ENCODE measurements around the gene LMNTD2. TPM values are rescaled to one million over a fixed set of nuclear protein-coding genes. Genes with fewer than 3 reads are reported as not detected.

The LMNTD2 gene
- total RNA-seq, 2 donors from 2014 or later: 8.5 to 13.3 TPM

DNA sequence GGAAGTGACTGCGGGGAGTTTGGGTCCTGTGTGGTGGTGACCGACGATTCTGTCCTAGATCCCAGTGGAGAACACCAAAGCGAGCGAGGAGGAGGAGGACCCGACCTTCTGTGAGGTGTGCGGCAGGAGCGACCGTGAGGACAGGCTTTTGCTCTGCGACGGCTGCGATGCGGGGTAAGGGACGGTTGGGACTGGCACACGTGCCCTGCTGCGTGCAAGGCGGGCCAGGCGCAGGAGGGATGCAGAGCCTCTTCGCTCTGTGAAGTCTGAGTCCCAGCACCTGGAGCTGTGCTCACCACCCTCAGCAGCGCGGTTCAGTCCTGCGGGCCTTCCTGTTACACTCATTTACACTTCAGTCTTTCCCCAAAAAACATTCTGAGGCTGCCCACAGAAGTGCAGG, 32.0 kb upstream of the LMNTD2 start:
- no peak overlapping the region for H3K4me3 Mint-ChIP-seq
- no peaks in the 10 kb centered on the region for H3K4me1 ChIP-seq (ENCODE audit: control insufficient read depth, insufficient read depth, low read length)
- WGBS, 2 experiments (ENCODE audit: insufficient coverage in 1 of 2, insufficient read length in 1 of 2): 97% methylated on average over 13 to 22 of the region's 22 CpGs
- H3K36me3 ChIP-seq (ENCODE audit: control insufficient read depth, insufficient read depth, low read length): peaks cover 79% of the 10 kb centered on the region
- no peak overlapping the region for H3K27ac Mint-ChIP-seq
- no peak overlapping the region for H3K27ac ChIP-seq (ENCODE audit: low read depth, low read length)
- no peaks in the 10 kb centered on the region for H3K27me3 ChIP-seq (ENCODE audit: control insufficient read depth, insufficient read depth, low read length, poor library complexity, severe bottlenecking)
- no peak overlapping the region for H3K9ac ChIP-seq (ENCODE audit: extremely low read depth, low read length, poor library complexity, severe bottlenecking)
- TF ChIP-seq, protein P1, sequence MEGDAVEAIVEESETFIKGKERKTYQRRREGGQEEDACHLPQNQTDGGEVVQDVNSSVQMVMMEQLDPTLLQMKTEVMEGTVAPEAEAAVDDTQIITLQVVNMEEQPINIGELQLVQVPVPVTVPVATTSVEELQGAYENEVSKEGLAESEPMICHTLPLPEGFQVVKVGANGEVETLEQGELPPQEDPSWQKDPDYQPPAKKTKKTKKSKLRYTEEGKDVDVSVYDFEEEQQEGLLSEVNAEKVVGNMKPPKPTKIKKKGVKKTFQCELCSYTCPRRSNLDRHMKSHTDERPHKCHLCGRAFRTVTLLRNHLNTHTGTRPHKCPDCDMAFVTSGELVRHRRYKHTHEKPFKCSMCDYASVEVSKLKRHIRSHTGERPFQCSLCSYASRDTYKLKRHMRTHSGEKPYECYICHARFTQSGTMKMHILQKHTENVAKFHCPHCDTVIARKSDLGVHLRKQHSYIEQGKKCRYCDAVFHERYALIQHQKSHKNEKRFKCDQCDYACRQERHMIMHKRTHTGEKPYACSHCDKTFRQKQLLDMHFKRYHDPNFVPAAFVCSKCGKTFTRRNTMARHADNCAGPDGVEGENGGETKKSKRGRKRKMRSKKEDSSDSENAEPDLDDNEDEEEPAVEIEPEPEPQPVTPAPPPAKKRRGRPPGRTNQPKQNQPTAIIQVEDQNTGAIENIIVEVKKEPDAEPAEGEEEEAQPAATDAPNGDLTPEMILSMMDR (conservative IDR thresholded peaks at IDR 0.05): no peak
- no peaks in the 10 kb centered on the region for H3K9me3 ChIP-seq (ENCODE audit: control insufficient read depth, low read length)
- no peaks in the 10 kb centered on the region for H3K9me3 Mint-ChIP-seq
- no peaks in the 10 kb centered on the region for H3K27me3 Mint-ChIP-seq (ENCODE audit: insufficient read depth)
- H3K36me3 Mint-ChIP-seq (ENCODE audit: low read depth): peaks cover 76% of the 10 kb centered on the region
- H3K4me1 Mint-ChIP-seq: no peaks in the 10 kb centered on the region
- DNase-seq: no peak
- H3K4me3 ChIP-seq (ENCODE audit: low read length): no peak overlapping the region

DNA sequence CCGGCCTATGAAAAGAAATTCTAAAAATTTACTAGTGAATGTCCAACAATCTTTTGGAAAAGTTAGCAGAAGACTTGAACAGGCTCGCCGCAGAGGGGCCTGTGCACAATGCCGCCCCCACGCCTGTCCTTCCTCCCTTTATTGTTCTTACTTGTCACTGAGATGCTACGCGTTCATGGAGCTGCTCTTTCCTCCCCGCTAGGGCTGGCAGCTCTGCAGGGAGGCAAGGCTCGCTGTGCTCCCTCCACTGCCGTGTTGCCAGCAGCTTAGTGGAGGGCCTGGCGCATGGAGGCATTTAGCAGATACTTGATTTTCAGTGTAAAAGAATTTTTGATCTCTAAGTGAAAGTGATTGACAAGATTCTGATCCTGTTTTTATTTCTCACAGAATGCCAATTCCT, 30.5 kb upstream of the LMNTD2 start:
- Mint-ChIP-seq H3K27ac (no peak overlapping the region), H3K4me3 (no peak overlapping the region), H3K9me3 (no peaks in the 10 kb centered on the region), H3K27me3 (ENCODE audit: insufficient read depth) (no peaks in the 10 kb centered on the region), H3K36me3 (ENCODE audit: low read depth) (peaks cover 76% of the 10 kb centered on the region), H3K4me1 (no peaks in the 10 kb centered on the region)
- Histone ChIP-seq H3K9ac (ENCODE audit: extremely low read depth, low read length, poor library complexity, severe bottlenecking) (no peak overlapping the region), H3K9me3 (ENCODE audit: control insufficient read depth, low read length) (no peaks in the 10 kb centered on the region), H3K27me3 (ENCODE audit: control insufficient read depth, insufficient read depth, low read length, poor library complexity, severe bottlenecking) (no peaks in the 10 kb centered on the region), H3K27ac (ENCODE audit: low read depth, low read length) (no peak overlapping the region), H3K4me3 (ENCODE audit: low read length) (no peak overlapping the region), H3K4me1 (ENCODE audit: control insufficient read depth, insufficient read depth, low read length) (no peaks in the 10 kb centered on the region), H3K36me3 (ENCODE audit: control insufficient read depth, insufficient read depth, low read length) (peaks cover 82% of the 10 kb centered on the region)
- TF ChIP-seq, protein P1 (conservative IDR thresholded peaks at IDR 0.05): no peak
- DNase-seq: no peak
- 82 to 90% methylated on average over 11 of the region's 11 CpGs for WGBS, 2 experiments (ENCODE audit: insufficient coverage in 1 of 2, insufficient read length in 1 of 2)

DNA sequence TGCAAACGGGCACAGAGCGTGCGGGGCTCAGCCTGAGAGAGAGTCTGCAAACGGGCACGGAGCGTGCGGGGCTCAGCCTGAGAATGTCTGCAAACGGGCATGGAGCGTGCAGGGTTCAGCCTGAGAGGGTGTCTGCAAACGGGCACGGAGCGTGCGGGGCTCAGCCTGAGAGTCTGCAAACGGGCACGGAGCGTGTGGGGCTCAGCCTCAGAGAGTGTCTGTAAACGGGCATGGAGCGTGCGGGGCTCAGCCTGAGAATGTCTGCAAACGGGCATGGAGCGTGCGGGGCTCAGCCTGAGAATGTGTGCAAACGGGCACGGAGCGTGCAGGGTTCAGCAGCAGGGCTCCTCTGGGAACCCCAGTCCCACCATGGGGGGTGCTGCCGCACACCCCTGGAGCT, 29.3 kb upstream of the LMNTD2 start:
- H3K4me3 Mint-ChIP-seq: no peak overlapping the region
- H3K9me3 Mint-ChIP-seq: no peaks in the 10 kb centered on the region
- no peaks in the 10 kb centered on the region for H3K4me1 ChIP-seq (ENCODE audit: control insufficient read depth, insufficient read depth, low read length)
- H3K27ac ChIP-seq (ENCODE audit: low read depth, low read length): no peak overlapping the region
- DNase-seq: no peak
- H3K4me1 Mint-ChIP-seq: no peaks in the 10 kb centered on the region
- H3K9ac ChIP-seq (ENCODE audit: extremely low read depth, low read length, poor library complexity, severe bottlenecking): no peak overlapping the region
- peaks cover 70% of the 10 kb centered on the region for H3K36me3 ChIP-seq (ENCODE audit: control insufficient read depth, insufficient read depth, low read length)
- TF ChIP-seq, protein P1 (conservative IDR thresholded peaks at IDR 0.05): no peak
- peaks cover 71% of the 10 kb centered on the region for H3K36me3 Mint-ChIP-seq (ENCODE audit: low read depth)
- H3K27ac Mint-ChIP-seq: no peak overlapping the region
- H3K27me3 ChIP-seq (ENCODE audit: control insufficient read depth, insufficient read depth, low read length, poor library complexity, severe bottlenecking): no peaks in the 10 kb centered on the region
- 94 to 96% methylated on average over 26 of the region's 26 CpGs for WGBS, 2 experiments (ENCODE audit: insufficient coverage in 1 of 2, insufficient read length in 1 of 2)
- H3K27me3 Mint-ChIP-seq (ENCODE audit: insufficient read depth): no peaks in the 10 kb centered on the region
- H3K9me3 ChIP-seq (ENCODE audit: control insufficient read depth, low read length): no peaks in the 10 kb centered on the region
- H3K4me3 ChIP-seq (ENCODE audit: low read length): no peak overlapping the region

Measured in endodermal cell (in vitro differentiated cells).